DMS 273 treated with DMSO at 0.1 percent for 48 hours (cell line): ENCODE measurements around the gene SEC31A.

Source experiments
- DNase-seq: peaks from one replicate; lab custom pipeline; 2025; lab: John Stamatoyannopoulos, UW

The SEC31A gene

DNA sequence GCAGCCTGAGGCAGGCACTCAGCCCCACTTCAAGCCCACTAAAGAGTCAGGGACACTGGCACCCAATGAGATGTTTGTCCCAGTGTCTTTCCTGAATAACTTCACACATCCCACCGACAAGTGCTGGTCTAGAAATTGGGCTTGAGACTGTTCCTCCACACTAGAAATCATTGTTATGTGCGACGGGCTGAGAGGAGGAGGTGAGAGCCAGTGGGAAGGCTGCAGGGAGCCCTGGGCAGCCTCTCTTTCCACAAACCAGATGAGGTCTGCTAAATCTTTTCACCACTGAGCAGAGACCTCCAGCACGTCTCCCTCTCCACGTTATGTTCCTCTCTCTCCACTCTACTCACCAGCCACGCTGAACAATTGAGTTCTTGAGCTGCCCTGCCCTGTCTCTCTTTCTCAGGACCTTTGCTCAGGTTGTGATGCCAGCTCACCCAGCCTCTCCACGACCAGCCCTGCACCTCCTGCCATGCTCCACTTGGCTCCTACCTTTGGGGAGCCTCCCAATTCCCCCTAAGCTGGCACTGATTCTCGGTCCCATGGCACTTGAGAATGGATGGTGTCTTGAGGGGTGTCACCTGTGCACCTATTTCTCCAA is 100.8 kb downstream of the SEC31A start:
- DNase-seq: no peak

DNA sequence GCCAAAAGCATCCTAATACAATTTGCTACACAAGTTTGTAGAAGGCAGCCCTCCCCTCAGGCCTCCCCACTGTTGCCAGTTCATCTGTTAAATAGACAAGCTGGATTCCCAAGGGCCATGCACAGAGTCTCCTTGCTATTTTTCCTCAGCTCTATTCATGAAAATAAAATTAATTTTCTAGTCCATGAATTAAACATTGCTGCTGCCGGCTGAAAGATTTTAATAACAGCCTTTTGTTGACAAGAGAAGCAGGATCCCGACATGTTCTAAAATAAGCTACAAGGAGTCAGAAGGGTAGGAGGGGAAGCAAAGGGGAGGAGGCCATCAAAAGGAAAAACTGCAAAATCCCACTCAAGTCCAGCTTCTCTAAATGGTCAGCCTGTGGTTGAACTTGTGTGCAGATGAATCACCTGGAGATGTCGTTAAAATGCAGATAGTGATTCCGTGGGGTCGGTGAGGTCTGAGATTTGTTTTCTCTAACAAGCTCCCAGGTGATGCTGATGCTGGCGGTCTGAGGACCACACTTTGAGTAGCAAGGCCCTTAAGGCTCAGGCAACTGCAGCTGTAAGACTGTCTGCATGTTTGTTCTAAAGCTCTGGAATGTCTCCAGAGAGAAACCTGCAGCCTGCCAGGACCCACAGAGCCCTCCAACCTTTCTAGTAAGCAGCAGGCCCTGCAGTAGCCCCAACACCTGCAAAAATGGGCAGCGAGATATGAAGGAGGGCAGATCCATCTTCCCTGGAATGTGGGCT is 101.8 kb downstream of the SEC31A start:
- DNase-seq: no peak

DNA sequence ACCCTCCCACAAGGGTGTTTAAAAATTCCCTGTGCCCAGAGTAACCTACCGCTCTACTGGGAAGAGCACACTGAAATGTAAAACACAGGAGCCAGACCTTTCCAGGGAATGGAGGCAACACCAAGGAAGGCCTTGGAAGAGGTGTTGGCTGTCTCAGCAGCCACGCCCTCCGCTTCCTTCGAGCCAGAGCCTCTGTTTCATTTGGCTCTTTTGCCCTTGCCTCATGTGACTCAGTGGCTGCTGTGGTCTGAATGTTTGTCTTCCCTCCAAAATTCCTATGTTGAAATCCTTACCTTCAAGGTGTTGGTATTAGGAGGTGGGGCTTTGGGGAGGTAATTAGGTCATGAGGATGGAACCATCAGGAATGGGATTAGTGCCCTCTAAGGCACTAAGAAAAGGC is 103.6 kb downstream of the SEC31A start:
- DNase-seq: no peak

DNA sequence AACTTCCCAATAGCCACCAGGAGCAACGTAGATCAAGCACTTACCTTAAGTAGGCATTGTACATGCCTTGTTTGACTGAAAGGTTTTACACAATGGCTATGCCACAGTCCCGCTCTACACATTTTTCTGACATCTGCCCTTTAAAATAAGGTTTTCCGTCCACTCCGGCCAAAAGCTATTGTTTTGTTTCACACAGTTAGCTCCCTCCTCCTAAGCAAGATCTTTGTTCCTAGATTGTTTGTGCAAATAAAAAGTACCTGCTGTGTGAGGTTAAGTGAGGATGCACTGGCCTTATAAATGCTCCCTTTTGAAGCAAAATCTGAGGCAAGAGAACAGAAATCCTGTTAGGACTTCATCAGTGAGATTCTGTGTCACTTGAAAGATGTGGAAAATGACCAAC is 104.1 kb downstream of the SEC31A start:
- DNase-seq: no peak

DNA sequence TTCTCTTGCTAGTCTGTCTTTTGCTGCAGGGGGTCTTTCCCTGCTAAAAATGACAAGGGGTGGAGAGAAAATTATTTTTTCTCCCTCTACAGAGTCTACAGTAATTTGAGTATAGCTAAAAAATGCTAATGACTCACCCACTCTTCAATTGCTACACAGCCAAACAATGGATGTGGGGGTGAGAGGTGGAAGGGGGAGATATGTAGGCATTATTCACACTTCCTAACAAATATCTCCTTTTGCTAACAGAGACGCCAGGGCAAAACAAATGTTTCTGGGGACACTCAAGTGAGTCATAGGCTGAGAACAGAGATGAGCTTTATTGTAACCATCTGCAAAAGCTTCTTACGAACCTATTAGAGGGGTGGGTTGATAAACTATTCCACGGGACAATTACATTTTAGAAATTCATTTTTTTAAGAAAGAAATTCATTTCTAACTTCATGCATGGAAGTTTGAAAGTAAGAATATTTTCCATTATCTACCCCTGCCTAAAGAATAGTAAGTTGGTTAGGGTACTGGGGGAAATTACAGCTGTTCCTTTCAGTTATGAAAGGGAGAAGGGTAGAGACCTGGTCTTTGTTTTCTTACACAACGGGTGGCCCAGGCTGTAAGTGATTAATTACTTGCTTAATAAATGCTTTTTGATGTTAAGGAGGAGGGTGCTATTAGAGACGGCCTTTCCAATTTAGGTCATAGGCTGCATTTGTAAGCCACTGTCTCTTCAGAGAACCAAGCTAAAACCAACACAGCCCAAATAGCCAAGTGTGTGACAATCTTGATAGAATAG is 105.1 kb downstream of the SEC31A start:
- DNase-seq: no peak

DNA sequence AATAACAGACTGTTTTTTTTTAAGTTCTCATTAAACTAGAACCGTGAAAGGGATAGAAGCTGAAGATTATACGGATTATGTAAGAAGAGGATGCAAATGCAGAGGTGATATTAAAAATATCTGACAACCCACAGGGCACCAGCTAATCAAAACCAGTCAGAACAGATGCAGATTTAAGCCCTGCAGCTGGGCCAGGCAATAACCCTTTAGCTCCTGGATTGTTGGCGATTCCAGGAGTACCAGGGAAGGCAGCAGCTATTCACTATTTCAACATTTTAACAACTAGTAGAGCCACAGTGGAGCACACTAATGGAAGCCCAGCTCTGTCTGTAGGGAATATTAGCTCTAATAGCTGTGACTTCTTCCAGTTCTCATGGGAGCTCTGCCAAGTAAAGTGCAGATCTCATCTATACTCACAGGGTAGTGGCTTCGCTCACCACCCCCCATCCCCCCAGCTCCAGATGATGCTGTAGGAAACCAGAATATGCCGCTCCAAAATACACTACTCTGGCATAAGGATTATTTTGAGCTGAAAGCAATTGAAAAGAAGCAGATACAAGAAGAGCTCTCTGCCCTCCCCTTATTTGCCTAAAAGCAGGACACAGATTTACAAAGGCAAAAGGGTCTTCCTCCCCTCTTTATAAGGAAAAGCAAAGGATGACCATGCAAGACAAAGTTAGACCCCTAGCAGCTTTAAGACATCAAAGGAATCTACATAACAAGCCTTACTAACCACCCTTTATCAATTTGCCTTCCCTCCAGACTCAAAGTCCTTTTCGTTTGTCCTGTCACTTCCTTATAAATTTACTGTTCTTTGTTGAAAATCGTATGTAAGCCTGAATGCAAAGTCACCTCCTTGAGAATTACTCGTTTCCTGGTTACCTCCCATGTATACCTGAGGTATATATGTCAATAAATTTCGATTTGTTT is 106.0 kb downstream of the SEC31A start:
- DNase-seq: no peak

DNA sequence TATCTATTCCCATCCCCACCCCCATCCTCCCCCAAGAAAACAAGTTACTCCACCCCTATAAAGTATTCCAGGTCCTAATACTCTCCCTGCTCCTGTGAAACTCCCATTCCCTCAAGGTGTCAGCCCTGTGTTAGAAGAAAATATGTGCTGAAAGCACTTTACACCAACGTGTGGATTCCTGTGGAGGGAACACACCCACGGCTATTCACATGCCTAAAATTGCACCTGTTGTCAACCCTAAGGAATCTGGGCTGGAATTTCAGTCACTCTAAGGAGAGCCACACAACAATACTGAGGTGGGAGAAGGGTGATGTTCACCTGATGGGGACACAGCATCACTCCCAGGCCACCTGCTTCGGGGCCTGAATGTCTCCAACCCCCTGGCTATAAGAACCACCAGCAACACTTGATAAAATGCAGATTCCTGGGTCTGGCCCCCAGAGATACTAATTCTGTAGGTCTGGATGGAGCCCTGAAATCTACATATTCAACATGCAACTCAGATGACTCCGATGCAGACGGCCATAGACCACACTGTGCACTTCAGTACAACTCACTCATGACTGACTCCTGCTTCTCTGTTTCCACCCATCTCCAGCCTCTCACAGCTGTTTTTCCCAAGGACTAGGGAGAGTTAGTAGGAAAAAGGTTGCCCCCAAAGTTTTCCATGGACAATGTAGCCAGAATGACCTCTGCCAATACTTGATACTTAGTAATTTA is 108.2 kb downstream of the SEC31A start:
- DNase-seq: no peak

DNA sequence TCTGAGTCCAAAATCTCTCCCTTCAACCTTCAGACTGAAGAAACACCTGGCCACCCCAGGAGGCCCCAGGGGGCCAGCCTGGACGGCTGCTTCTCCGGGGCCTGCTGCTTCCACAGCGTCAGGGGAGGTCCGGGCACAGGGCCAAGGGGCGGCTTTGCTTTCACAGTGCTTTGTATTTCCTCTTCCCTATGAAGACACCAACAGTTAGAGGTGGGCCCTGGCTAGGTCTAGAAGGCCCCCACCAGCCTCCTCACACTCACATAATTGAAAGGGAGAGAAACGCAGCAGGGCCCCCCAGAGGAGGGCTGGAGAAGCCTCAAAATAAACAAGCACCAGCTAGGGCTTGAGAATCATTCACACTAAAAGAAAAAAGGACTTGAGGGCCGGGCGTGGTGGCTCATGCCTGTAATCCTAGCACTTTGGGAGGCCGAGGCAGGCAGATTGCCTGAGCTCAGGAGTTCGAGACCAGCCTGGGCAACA is 110.2 kb downstream of the SEC31A start:
- DNase-seq: peak; percentile 84

DNA sequence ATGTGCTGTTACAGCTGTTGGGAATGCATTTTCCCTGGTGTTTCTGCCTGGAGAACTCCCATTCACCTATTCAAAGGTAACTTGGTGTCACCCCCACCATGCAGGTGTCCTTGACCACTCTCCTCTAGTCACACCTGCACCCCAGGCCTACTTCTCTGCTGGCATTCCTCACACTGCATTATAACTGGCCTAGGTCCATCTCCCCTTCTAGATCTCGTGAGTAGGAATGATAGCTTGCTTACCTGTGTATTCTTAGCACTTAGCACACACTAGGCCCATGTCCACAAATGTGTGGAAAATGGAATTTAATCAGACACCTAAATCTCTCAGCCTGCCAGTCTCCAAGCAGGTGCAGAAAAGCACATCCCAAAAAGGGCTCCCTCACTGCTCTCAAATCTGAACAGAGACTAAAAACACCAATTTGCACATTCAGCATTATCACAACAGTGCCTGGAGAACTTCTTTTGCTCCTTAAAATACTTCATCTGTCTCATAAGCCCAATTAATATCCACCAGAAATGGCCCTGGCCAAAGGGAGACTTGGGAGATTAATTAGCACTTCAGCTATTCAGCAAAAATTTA is 110.7 kb downstream of the SEC31A start:
- no peak for DNase-seq

DNA sequence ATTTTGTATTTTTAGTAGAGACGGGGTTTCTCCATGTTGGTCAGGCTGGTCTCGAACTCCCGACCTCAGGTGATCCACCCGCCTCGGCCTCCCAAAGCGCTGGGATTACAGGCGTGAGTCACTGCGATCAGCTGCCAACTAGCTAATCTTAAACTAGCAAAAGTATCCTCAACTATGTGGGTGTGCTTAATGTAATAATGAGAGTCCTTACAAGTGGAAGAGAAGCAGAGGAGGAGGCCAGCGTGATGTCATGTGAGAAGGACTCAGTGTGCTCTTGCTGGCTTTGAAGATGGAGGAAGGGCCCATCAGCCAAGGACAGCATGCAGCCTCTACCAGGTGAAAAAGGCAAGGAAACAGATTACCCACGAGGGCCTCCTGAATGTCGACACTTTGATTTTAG is 111.9 kb downstream of the SEC31A start:
- DNase-seq: no peak

DNA sequence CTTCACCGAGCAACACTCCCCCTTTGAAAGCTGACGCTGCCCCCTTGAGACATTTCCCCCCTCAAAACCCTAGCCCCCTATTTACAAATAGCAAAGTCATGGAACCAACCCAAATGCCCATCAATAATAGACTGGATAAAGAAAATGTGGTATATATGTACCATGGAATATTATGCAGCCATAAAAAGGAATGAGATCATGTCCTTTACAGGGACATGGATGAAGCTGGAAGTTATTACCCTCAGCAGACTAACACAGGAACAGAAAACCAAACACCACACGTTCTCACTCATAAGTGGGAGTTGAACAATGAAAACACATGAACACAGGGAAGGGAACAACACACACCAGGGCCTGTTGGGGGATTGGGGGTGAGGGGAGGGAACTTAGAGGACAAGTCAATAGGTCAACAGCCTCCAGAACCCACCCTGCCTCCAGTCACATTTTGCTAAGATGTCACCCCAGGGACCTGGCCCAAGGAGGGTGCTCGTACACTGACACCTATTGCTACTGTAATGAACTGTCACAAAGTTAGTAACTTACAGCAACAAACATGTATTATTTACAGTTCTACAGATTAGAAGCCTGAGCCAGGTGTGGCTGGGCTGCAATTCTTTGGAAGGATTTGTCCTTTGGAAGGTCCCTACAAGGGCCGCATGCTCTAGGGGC is 113.0 kb downstream of the SEC31A start:
- DNase-seq: no peak

DNA sequence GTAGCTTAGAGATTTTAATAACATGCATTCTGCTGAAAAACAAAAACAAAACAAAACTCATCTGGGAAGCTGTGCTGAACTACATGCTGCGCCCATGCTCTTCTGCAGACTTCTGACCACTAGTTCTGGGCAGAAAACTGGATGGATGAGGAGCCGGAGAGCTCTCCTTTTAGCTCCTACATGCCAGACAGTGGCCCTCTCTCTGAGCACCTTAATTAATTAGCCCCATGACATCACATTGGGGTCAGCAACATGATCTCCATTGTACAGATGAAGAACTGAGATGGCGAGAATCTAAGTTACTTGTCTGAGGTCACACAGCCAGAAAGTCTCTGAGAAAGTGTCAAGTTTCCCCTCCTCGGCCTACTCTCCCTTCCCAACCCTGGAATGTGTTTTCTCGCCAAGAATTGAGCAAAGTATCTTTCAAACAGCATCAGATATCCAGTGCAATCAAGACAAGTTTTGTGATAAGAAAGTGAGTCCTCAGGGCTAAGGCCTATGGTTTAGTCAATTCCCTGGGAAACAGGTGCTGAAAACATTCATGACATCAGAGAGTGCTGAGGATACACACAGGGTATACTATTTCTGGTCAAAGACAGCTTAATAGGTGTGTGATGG is 113.9 kb downstream of the SEC31A start:
- DNase-seq: no peak

DNA sequence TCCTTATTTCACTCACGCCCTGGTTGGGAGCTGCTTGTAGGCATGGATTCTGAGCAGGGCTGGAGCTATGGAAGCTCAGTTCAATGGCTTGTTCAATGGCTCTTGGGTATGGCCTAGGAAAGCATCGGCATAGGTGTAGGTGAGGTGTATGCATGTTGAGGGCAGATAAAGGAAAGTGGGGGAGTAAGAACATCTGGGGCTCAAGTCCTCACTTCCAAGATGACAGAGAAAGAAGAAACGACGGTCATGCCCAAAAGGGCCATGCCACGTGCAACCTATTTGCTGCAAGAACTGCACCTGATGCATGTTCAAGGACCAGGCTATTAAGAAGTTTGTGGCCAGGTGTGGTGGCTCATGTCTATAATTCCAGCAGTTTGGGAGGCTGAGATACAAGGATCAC is 115.7 kb downstream of the SEC31A start:
- no peak for DNase-seq

DNA sequence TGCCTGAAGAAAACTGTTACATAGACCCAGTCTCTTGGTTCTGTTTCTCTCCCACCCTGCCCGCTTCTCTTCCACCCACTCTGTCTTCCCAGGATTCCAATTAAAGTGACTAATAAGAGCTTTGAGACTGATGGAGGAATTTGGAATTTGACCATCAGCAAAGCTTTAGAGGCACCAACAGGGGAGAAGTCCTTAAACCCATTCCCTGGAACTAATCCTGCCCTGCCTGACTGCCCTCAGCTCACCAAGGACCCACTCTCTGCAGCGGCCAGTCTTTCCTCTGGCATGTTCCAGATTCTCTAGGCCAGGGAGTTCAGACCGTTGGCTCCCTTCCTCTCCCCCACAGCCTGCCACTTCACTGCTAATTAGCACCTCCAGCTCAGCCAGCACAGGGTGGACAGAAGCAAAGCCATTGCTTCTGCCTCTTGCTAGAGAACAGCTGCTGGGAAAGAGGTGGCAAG is 116.2 kb downstream of the SEC31A start:
- DNase-seq: no peak

DNA sequence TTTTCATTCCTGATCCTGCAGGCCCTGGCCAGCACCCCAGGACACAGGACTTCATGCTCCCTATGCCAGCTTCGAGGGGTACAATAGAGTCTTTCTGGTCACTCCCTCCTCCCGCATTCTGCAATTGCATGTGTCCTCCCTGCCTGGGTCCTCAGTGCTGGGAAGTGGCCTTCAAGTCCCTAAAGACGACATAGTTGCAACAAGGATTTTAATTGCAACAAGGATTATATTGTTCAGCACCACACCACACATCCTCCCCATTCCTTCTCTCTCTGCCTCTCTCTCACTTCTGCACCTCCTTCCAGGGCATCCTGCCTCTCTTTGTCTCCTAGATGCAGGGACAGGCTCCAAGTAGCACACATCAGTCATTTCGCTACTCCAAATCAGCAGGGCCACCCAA is 117.9 kb downstream of the SEC31A start:
- DNase-seq: no peak

DNA sequence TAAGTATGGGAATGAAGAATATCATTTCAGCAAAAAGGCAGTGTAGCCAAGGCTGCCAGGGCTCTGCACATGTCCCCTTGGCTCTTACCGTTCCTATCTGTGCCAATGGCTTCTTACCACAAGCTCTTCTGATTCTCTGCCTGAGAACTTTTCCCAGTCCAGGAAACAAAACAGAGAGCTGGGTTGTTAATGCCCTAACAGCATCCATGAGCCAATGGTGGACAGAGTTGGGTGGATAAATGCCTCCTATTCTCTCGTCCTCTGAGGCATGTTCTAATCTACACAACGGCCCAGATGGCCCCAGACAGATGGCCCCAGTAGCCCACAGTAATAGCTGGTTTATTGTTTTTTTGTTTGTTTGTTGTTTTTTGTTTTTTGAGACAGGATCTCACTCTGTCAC is 120.3 kb downstream of the SEC31A start:
- peak; percentile 15 for DNase-seq
